GM21390 (cell line): ENCODE data around the gene PLD4.
"Not testable (repeated sequence)": the region's sequence is repeated elsewhere in the genome, so short reads cannot be mapped to it uniquely, and the experiment has no call there.

Experiments used
- ATAC-seq: cut with Tn5 transposase; IDR thresholded peaks from one replicate; pipeline ENCODE4 v1.9.1; 2021; ENCODE audit not compliant: unreplicated experiment

PLD4 gene

DNA sequence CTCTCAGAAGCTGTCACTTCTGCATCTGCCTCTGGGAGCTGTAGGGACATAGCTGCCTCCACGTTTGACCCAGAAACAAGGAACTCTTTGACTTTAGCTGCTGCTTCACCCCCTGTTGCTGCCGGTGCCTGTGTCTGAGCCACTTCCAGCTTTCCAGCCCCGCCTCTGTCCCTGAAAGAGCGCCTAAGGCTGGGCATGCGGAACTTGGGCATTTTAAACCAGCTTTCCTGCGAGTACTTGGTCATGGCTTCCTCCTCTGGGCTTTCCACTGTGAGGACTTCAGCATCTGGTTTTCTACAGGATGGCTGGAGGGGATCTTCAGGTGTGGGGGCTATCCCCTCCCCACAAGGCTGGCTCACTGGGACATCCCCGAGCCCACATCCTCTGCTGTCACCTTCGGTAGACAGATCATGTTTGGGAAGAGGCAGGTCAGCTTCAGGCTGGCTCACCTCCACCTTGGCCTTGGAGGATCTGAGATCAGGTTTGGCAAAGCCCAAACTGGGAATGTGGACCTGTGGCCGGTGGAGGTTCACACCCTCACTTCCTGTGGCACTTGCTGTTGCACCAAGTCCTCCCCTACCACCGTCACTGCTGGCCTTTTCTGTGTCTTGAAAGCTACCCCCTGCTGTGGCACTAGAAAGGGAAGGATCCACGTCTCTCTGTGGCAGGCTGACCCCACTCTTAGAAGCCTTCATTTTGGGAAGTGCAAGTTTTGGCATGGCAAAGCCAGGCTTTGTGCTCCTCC lies 15.2 kb downstream of the PLD4 start:
- ATAC-seq, result no peak

DNA sequence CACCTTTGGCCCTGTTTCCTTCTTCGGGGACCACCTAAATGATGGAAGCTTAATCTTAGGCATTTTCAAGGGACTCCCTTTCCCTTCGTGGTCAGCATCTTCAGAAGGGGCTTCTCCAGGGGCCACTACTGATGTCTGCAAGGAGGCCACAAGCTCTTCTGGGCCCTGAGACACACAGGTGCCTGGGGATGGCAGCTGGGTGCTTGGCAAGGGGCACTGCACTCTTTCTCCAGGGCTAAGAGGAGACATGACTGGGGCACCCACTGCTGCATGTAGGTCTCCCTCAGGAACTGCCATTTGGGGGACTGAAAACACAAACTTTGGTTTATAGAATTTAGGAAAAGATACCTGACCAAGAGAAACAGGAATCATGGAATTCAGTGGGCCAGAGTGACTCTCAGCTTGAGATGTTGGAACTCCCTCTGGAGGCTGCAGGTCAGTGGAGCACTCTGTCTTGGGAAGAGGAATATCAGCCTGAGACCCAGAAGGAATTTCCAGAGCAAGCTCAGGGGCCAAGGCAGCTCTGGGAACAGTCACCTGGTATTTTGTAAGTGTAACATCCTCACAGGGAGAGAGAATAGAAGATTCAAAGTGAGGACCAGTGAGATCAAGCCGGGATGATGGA lies 16.0 kb downstream of the PLD4 start:
- no peak for ATAC-seq

DNA sequence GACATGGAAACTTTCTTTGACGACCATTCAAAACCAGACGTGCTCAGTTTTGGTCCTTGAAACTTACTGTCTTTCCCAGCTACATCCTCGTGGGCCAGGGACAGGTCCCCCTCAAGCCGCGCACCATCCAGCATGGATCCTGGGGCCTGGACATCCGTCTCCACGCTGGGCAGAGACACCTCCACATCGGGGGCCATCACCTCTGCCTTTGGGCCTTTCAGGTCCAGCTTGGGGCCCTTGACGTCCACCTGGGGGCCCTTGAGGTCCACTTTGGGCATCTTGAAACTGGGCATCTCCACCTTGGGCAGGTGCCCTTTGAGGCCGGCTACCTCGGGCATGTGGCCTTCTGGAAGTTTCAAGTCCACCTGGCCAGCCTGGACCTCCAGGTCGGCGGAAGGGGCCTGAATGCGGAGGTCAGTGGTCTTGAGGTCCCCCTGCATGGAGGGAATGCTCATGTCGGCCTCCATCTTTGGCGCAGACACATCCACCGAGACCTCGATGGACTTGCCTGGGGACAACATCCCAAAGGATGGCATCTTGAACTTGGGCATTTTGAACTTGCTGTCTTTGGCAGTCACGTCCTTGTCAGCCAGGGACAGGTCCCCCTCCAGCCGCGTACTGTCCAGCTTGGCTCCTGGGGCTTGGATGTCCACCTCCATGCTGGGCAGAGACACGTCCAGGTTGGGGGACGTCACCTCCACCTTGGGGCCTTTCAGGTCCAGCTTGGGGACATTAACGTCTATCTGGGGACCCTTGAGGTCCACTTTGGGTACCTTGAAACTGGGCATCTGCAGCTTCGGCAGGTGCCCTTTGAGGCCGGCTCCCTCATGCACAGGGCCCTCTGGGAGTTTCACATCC lies 17.1 kb downstream of the PLD4 start:
- no peak for ATAC-seq

DNA sequence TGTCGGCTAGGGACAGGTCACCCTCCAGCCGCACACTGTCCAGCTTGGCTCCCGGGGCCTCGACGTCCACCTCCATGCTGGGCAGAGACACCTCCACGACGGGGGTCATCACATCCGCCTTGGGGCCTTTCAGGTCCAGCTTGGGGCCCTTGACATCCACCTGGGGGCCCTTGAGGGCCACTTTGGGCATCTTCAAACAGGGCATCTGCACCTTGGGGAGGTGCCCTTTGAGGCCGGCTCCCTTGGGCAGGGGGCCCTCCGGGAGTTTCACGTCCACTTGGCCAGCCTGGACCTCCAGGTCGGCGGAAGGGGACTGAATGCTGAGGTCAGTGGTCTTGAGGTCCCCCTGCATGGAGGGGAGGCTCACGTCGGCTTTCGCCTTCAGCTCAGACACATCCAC lies 17.9 kb downstream of the PLD4 start:
- ATAC-seq, result no peak

DNA sequence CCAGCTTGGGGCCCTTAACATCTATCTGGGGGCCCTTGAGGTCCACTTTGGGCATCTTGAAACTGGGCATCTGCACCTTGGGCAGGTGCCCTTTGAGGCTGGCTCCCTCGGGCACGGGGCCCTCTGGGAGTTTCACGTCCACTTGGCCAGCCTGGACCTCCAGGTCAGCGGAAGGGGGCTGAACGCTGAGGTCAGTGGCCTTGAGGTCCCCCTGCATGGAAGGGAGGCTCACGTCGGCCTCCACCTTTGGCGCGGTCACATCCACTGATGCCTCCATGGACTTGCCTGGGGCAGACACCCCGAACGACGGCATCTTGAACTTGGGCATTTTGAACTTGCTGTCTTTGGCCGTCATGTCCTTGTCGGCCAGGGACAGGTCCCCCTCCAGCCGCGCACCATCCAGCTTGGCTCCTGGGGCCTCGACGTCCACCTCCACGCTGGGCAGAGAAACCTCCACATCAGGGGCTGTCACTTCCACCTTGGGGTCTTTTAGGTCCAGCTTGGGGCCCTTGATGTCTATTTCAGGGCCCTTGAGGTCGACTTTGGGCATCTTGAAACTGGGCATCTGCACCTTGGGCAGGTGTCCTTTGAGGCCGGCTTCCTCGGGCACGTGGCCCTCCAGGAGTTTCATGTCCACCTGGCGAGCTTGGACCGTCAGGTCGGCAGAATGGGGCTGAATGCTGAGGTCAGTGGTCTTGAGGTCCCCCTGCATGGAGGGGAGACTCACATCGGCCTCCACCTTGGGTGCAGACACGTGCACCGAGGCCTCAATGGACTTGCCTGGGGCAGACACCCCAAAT lies 18.7 kb downstream of the PLD4 start:
- ATAC-seq, result not testable (repeated sequence)

DNA sequence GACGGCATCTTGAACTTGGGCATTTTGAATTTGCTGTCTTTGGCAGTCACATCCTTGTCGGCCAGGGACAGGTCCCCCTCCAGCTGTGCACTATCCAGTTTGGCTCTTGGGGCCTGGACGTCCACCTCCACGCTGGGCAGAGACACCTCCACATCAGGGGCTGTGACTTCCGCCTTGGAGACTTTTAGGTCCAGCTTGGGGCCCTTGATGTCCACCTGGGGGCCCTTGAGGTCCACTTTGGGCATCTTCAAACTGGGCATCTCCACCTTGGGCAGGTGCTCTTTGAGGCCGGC lies 19.3 kb downstream of the PLD4 start:
- ATAC-seq, result not testable (repeated sequence)

DNA sequence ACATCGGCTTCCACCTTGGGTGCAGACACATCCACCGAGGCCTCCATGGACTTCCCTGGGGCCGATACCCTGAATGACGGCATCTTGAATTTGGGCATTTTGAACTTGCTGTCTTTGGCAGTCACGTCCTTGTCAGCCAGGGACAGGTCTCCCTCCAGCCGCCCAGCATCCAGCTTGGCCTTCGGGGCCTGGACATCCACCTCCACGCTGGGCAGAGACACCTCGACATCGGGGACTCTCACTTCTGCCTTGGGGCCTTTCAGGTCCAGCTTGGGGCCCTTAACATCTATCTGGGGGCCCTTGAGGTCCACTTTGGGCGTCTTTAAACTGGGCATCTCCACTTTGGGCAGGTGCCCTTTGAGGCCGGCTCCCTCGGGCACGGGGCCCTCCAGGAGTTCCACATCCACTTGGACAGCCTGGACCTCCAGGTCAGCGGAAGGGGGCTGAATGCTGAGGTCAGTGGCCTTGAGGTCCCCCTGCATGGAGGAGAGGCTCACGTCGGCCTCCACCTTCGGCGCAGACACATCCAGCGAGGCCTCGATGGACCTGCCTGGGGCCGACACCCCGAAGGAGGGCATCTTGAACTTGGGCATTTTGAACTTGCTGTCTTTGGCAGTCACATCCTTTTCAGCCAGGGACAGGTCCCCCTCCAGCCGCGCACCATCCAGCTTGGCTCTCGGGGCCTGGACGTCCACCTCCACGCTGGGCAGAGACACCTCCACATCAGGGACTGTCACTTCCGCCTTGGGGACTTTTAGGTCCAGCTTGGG lies 19.9 kb downstream of the PLD4 start:
- ATAC-seq, result not testable (repeated sequence)

DNA sequence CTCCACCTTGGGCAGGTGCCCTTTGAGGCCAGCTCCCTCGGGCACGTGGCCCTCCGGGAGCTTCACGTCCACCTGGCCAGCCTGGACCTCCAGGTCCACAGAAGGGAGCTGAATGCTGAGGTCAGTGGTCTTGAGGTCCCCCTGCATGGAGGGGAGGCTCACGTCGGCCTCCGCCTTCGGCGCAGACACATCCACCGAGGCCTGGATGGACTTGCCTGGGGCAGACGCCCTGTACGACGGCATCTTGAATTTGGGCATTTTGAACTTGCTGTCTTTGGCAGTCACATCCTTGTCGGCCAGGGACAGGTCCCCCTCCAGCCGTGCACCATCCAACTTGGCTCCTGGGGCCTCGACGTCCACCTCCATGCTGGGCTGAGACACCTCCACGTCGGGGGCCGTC lies 20.6 kb downstream of the PLD4 start:
- ATAC-seq, result not testable (repeated sequence)

DNA sequence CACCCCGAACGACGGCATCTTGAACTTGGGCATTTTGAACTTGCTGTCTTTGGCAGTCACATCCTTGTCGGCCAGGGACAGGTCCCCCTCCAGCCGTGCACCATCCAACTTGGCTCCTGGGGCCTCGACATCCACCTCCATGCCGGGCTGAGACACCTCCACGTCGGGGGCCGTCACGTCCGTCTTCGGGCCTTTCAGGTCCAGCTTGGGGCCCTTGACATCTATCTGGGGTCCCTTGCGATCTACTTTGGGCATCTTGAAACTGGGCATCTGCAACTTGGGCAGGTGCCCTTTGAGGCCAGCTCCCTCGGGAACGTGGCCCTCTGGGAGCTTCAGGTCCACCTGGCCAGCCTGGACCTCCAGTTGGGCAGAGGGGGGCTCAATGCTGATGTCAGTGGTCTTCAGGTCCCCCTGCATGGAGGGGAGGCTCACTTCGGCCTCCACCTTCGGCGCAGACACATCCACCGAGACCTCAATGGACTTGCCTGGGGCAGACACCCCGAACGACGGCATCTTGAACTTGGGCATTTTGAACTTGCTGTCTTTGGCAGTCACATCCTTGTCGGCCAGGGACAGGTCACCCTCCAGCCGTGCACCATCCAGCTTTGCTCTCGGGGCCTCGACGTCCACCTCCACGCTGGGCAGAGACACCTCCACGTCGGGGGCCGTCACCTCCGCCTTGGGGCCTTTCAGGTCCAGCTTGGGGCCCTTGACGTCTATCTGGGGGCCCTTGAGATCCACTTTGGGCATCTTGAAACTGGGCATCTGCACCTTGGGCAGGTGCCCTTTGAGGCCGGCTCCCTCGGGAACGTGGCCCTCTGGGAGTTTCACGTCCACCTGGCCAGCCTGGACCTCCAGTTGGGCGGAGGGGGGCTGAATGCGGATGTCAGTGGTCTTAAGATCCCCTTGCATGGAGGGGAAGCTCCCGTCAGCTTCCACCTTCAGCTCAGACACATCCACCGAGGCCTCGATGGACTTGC lies 21.6 kb downstream of the PLD4 start:
- not testable (repeated sequence) for ATAC-seq

DNA sequence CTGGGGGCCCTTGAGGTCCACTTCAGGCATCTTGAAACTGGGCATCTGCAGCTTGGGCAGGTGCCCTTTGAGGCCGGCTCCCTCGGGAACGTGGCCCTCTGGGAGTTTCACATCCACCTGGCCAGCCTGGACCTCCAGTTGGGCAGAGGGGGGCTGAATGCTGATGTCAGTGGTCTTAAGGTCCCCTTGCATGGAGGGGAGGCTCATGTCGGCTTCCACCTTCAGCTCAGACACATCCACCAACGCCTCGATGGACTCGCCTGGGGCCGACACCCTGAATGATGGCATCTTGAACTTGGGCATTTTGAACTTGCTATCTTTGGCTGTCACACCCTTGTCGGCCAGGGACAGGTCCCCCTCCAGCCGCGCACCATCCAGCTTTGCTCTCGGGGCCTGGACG lies 22.5 kb downstream of the PLD4 start:
- not testable (repeated sequence) for ATAC-seq

DNA sequence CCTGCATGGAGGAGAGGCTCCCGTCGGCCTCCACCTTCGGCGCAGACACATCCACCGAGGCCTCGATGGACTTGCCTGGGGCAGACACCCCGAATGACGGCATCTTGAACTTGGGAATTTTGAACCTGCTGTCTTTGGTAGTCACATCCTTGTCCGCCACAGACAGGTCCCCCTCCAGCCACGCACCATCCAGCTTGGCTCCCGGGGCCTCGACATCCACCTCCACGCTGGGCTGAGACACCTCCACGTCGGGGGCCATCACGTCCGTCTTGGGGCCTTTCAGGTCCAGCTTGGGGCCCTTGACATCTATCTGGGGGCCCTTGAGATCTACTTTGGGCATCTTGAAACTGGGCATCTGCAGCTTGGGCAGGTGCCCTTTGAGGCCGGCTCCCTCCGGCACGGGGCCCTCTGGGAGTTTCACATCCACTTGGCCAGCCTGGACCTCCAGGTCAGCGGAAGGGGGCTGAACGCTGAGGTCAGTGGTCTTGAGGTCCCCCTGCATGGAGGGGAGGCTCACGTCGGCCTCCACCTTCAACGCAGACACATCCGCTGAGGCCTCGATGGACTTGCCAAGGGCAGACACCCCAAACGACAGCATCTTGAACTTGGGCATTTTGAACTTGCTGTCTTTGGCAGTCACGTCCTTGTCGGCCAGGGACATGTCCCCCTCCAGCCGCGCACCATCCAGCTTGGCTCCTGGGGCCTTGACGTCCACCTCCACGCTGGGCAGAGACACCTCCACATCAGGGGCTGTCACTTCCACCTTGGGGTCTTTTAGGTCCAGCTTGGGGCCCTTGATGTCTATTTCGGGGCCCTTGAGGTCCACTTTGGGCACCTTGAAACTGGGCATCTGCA lies 23.4 kb downstream of the PLD4 start:
- not testable (repeated sequence) for ATAC-seq

DNA sequence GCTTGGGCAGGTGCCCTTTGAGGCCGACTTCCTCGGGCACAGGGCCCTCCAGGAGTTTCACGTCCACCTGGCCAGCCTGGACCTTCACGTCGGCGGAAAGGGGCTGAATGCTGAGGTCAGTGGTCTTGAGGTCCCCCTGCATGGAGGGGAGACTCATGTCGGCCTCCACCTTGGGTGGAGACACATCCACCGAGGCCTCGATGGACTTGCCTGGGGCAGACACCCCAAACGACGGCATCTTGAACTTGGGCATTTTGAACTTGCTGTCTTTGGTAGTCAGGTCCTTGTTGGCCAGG lies 24.0 kb downstream of the PLD4 start:
- no peak for ATAC-seq

DNA sequence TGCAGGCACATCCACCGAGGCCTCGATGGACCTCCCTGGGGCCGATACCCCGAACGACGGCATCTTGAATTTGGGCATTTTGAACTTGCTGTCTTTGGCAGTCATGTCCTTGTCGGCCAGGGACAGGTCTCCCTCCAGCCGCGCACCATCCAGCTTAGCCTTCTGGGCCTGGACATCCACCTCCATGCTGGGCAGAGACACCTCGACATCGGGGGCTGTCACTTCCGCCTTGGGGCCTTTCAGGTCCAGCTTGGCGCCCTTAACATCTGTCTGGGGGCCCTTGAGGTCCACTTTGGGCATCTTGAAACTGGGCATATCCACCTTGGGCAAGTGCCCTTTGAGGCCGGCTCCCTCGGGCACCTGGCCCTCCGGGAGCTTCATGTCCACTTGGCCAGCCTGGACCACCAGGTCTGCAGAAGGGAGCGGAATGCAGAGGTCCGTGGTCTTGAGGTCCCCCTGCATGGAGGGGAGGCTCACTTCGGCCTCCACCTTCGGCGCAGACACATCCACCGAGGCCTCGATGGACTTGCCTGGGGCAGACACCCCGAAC lies 24.8 kb downstream of the PLD4 start:
- ATAC-seq, result not testable (repeated sequence)

DNA sequence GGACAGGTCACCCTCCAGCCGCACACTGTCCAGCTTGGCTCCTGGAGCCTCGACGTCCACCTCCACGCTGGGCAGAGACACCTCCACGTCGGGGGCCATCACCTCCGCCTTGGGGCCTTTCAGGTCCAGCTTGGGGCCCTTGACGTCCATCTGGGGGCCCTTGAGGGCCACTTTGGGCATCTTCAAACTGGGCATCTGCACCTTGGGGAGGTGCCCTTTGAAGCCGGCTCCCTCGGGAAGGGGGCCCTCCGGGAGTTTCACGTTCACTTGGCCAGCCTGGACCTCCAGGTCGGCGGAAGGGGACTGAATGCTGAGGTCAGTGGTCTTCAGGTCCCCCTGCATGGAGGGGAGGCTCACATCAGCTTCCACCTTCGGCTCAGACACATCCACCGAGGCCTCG lies 25.3 kb downstream of the PLD4 start:
- ATAC-seq, result no peak

DNA sequence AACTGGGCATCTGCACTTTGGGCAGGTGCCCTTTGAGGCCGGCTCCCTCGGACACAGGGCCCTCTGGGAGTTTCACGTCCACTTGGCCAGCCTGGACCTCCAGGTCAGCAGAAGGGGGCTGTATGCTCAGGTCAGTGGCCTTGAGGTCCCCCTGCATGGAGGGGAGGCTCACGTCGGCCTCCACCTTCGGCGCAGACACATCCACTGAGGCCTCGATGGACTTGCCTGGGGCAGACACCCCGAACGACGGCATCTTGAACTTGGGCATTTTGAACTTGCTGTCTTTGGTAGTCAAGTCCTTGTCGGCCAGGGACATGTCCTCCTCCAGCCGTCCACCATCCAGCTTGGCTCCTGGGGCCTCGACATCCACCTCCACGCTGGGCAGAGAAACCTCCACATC lies 26.0 kb downstream of the PLD4 start:
- ATAC-seq, result not testable (repeated sequence)

DNA sequence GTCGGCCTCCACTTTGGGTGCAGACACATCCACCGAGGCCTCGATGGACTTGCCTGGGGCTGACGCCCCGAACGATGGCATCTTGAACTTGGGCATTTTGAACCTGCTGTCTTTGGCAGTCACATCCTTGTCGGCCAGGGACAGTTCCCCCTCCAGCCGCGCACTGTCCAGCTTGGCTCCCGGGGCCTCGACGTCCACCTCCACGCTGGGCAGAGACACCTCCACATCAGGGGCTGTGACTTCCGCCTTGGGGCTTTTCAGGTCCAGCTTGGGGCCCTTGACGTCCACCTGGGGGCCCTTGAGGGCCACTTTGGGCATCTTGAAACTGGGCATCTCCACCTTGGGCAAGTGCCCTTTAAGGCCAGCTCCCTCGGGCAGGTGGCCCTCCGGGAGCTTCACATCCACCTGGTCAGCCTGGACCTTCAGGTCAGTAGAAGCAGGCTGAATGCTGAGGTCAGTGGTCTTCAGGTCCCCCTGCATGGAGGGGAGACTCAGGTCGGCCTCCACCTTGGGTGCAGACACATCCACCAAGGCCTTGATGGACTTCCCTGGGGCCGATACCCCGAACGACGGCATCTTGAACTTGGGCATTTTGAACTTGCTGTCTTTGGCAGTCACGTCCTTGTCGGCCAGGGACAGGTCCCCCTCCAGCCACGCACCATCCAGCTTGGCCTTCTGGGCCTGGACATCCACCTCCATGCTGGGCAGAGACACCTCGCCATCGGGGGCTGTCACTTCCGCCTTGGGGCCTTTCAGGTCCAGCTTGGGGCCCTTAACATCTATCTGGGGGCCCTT lies 27.4 kb downstream of the PLD4 start:
- not testable (repeated sequence) for ATAC-seq

DNA sequence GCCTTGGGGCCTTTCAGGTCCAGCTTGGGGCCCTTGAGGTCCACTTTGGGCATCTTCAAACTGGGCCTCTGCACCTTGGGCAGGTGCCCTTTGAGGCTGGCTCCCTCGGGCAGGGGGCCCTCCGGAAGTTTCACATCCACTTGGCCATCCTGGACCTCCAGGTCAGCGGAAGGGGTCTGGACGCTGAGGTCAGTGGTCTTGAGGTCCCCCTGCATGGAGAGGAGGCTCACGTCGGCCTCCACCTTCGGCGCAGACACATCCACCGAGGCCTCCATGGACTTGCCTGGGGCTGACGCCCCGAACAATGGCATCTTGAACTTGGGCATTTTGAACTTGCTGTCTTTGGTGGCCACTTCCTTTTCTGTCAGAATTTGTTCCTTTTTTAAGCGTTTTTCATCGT lies 28.4 kb downstream of the PLD4 start:
- no peak for ATAC-seq
